NOMO-1 (cell line): Measurements from ENCODE around the gene AGAP3.
"Not testable (repeated sequence)": the region's sequence is repeated elsewhere in the genome, so short reads cannot be mapped to it uniquely, and the experiment has no call there.

ENCODE experiments used
- DNase-seq, 2 experiments: peaks; one replicate each; lab custom pipeline; 2025; ENCODE audit not compliant: unreplicated experiment in 2 of 2; lab: John Stamatoyannopoulos, UW

AGAP3 gene

DNA sequence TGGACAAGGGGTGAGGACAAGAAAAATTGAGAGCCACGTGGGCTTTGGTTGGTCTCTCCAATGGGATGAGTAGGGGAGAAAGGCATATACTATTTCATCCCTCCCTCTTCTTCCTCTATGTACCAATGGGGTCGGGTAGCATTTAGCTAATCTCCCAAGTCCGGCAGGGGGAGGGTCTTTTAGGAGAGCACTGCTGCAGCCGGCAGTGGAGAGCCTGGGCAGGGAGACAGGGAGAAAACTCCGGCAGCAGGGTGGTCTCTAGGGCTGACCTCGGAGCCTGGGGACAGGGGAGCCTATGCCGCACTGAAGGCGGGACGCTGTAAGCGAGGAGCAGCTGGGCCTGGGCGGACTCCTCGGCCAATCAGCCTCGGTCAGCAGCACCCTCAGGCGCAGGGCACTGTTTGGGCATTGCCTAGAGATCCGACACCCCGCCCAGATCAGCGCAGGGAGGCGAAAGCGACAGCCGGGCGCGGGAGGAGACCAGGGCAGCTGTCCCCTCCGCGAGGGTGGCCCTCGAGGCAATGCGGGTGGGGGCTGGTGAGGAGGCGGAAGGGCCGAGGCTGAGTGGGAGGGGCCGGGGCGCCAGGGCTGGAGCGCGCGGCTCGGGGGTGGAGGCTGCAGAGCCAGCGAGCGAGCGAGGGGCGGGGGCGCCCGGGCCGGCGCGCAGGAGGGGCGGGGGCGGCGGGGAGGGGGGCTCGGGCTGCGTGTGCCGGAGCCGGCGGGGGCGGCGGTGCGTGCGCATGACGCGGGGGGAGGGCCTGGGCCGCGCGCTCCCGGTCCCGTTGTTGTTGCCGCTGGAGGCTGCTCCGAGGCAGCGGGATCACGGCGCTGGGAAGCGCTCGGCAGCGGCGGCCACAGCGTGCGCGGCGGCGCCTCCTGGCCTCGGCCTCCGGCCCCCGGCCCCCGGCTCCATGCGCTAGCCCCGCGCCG lies at the start of gene AGAP3:
TSS of gene AGAP3 (plus strand) at position 785 of the 930 bp plus-strand sequence. CDS start 267 bp downstream, outside the sequence.
- DNase-seq: peak; percentile 22 to 27

DNA sequence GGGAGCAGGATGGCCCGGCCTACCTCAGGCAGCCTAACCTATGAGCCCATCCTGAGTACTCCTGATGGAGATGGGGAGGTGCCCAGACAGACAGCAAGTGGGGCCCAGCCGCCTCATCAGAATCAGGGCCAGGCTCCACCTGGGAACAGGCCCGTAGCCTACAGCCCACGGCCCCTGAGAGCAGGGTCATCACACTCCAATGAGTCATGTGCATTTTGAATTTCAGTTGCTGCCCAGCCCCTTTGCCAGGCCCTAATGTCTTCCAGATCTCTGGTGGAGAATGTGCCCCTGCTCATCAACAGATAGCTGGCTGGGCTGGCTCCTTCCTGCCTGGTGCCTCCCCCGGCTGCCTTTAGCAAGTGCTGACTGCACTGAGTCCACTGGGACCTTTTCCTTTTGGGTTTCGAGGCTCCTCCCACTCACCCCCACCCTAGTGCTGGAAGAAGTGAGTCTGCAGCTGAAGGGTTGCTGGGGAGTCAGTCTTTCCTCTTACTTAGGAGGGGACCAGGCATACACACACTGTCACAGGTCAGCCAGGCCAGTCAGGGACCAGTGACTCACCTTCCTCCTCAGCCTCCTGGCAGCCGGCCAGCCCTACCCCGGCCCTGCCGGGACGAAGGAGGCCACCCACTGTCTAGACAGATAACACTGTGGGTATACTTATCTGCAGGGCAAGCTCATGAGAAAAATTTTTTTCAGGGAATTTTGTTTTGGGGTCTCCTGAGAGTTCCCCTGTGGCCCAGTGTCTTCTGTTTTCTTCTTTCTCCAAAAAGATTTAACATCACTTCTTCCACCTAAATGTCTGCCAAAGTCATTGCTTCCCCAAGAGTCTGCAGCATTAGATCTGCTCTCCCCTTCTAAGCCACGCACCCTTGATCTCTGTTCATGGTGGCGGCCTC lies 47.1 kb upstream of the AGAP3 start:
- peak in 1 of 2 experiments; percentile 22 for DNase-seq

DNA sequence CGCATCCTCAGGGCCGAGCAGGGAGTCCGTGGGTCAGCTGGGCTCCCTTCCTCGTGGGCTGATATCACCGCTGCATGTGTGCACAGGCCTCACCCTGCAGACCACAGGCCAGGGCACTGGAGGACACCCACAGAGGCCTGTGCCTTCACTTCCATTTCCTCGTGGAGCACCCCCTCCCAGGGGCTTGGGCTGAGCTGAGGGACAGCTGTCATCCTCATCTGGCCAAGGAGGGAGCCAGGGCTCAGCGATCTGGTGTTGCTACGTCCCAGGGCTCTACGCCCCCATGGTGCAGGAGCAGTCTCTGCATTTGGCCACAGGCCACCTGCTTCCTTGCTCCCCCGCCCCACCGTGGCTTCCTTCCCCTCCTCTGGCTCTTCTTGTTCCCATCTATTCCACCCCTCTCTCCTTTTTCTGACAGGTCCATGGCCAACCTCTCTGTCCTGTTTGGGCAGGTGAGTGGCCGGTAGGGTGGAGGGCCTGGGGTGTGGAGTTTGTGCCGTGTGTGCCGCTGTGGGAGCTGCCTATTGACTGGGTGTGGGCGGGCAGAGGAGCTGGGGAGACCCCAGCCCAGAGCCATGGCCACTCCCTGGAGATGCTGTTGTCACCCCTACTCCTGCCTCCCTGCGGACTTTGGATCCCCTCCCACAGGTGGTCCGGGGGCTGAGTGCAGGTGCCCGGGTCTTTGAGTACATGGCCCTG lies 46.3 kb upstream of the AGAP3 start:
- DNase-seq: no peak

DNA sequence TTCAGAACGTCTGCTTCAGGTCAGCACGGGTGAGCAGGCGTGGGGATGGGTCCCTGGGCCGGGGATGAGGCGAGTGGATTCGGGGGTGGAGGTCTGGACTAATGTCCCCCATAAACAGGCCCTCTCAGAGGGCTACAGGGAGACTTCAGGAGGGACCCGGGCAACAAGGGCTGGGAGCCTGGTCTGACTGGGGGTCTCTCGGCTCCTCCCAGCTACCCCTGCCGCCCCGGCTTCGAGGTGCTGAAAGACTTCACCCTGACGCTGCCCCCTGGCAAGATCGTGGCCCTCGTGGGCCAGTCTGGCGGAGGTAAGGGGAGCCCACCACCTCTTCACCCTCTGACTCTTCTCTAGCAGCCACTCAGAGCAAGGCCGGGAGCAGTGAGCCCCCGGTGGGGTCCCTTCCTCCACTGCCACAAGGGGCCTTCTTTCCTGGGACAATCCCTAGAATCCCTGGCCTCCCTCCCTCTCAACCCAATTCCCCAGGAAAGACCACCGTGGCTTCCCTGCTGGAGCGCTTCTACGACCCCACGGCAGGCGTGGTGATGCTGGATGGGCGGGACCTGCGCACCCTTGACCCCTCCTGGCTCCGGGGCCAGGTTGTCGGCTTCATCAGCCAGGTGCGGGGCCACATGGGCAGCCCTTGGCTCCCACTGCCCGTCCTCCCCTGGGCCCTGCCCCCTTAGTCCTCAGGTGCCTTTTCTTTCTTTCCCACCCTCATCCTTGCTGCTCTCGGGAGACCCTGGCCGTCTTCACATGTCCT lies 45.5 kb upstream of the AGAP3 start:
- DNase-seq: no peak

DNA sequence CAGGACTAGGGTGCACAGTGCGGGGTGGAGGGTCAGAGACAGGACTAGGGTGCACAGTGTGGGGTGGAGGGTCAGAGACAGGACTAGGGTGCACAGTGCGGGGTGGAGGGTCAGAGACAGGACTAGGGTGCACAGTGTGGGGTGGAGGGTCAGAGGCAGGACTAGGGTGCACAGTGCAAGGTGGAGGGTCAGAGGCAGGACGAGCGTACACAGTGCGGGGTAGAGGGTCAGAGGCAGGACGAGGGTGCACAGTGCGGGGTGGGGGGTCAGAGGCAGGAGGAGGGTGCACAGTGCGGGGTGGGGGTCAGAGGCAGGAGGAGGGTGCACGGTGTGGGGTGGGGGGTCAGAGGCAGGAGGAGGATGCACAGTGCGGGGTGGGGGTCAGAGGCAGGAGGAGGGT lies 42.8 kb upstream of the AGAP3 start:
- not testable (repeated sequence) for DNase-seq

DNA sequence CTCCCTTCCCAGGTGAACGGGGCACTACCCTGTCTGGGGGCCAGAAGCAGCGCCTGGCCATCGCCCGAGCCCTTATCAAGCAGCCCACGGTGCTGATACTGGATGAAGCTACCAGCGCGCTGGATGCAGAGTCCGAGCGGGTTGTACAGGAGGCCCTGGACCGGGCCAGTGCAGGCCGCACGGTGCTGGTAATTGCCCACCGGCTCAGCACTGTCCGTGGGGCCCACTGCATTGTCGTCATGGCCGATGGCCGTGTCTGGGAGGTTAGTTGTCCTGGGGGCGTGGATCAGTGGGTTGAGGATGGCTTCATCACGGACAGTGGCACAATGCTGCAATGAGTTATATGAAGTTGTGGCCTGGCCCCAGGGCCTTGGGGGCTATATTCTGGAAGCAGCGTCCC lies 42.3 kb upstream of the AGAP3 start:
- no peak for DNase-seq

DNA sequence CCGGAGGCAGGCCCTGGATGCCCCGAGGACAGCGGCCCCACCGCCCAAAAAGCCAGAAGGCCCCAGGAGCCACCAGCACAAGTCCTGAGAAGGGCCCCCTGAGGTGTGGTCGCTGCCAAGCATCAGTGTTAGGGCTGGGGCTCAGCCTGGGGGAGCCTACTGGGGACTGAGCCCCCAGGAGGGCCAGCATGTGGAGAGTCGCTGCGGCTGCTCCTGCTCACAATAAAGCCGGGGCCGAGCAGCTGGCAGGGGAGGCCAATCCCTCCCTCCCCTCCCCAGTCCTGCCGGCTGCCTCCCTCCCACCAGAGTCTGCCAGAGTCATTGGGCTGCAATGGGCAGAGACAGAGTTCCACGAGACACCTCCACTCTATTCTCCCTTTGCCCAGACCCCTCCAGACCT lies 41.0 kb upstream of the AGAP3 start:
- no peak for DNase-seq

DNA sequence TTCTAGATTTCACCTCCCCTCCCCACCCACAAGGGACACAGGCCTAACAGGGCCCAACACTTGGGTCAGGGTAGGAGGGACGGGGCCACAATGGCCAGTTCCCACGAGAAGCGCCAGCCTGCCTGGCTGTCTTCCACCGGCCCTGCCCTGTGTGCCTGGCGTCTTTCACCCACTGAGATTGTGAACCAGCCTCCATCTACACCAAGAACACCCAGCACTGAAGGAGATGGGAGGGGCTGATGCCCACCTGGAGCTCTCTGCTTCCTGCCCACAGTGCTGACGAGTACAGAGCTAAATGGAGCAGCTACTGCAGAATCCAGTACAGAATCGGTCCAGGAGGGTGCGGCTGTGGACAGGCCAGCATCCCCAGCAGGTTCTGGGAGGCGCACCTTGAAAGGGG lies 40.3 kb upstream of the AGAP3 start:
- no peak for DNase-seq

DNA sequence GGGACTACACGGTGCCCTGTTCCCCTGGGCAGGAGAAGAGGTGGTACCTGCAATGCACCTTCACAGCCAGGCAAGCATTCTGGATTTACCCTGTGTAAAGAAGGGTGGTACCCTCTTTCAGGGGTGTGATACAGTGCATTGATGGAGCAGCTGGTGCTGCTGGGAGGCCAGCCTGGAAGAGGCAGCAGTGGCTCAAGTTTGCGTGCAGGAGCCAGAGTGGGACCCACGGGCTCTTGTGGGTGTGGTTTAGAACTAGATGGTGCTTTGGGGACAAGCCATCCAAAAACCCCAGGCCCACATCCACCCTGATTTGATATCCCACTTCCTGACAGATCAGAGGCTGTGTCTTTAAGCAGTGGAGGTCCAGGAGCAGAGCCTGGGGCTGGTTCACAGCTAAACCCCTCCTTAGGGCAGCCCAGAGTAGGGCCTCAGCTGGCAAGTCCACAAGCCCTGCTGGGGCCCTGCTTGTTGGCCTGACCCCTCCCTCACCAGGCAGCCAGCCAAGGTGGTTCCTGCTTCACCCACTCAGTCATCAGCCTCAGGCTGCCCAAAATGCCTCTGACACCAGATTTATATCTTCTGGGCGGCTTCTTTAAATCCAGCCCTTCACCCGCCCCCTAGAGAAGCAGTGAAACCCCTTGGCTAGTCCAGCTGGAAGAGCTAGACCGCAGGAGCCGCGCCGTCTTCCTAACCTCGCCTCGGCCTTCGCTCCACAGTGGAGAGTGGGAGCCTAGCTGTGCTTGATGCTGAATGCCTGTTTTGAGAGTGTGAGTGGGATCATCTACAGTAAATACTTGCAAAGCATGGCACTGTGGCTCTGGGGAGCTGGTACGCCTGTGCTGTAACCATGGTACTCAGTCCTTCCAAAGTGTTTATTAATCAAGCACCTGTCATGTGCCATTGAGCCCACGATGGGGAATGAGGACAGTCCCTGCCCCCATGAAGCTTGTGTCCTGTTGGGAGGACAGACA lies 39.4 kb upstream of the AGAP3 start:
- no peak for DNase-seq

DNA sequence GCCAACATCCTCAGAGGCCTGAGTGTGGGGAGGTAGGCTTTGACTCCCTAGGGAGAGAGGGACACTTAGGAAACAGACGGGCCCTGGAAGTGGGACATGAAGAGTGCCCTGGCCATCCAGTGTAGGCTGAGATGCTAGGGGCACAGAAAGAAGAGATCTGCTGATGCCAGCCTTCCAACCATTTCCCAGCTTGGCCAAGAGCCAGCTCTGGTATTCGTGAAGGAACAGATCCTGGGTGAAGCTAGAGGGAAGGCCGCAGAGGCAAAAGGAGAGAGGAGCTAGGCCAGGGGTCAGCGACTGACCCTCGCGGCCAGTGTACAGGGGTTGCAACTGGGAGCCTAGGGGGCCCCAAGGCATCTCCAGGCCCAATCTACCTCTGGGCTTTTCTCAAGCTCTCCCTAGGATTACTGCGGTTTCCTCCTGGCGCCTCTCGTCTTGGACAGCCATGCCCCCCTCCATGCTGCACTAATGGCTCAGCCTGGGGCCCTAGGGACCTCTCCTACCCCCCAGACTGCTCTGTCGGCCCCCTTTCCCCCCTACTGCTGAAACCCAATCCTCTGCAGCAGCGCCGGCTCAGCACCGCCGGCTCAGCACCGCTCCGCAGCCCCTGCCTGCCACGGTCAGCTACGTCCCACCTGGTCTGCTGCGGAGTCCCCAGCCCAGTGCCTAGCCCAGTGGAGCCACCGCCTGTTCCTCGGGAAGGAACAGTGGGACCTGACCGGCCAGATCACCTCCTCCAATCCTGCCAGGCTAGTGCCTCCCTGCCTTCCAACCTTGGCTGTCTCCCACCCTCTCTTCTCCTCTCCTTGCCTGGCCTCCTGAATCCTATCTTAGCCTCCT lies 38.1 kb upstream of the AGAP3 start, which contains the start of gene ASIC3:
TSS of gene ASIC3 (plus strand) at position 556 of the 840 bp plus-strand sequence. CDS start 355 bp downstream, outside the sequence.
- no peak for DNase-seq

DNA sequence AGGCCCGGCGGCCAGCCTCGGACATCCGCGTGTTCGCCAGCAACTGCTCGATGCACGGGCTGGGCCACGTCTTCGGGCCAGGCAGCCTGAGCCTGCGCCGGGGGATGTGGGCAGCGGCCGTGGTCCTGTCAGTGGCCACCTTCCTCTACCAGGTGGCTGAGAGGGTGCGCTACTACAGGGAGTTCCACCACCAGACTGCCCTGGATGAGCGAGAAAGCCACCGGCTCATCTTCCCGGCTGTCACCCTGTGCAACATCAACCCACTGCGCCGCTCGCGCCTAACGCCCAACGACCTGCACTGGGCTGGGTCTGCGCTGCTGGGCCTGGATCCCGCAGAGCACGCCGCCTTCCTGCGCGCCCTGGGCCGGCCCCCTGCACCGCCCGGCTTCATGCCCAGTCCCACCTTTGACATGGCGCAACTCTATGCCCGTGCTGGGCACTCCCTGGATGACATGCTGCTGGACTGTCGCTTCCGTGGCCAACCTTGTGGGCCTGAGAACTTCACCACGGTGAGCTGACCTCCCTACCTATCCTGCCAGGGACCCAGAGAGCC lies 37.3 kb upstream of the AGAP3 start:
- DNase-seq: no peak

DNA sequence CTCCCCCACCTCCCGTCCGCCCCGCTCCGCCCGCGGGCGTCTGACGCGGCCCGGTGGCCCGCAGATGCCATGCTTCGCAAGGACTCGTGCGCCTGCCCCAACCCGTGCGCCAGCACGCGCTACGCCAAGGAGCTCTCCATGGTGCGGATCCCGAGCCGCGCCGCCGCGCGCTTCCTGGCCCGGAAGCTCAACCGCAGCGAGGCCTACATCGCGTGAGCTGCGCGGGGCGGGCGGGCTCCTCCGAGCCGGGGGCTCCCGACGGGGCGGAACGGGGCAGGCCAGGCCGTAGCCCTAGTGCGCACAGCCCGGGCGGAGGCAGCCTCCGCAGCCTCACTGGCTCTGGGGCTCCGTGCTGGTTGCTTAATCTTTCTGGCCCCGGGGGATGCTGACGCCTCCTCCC lies 35.2 kb upstream of the AGAP3 start:
- peak; percentile 9 to 16 for DNase-seq

DNA sequence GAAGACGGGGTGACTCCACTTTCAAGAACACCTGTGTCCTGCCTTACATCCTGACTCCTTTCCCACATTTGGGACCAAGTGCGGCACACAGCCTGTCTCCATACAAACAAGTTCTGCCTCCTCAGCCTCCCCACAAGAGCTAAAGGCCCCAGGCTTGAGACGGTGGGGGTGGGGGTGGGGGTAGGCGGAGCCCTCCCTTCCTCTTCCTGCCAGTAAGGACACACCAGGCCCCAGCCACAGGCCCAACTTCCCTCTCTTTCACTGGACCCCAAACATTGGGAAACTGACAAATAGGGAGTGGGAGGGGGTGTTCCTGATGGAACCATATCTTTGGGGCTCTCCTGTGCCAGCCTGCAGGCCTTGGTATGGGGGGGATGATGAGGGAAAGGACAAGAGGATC lies 33.2 kb upstream of the AGAP3 start:
- DNase-seq: no peak

DNA sequence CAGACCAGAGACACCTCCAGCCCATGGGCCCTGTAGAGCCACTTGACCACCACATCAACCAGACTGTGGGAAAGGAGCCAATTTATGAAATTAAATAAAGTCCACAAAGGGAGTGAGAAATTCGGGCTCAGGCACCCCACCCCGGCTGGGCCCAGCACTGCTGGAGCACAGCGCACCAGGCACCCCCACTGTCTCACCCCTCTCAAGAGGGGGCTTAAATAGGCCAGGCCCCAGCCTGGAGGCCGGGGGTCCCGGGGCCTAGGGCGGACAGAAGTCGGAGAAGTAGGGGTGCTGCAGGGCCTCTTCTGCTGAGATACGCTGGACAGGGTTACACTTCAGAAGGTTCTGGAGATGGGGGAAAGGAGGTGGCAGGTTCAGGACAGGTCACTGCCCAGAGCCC lies 32.5 kb upstream of the AGAP3 start:
- DNase-seq: no peak

DNA sequence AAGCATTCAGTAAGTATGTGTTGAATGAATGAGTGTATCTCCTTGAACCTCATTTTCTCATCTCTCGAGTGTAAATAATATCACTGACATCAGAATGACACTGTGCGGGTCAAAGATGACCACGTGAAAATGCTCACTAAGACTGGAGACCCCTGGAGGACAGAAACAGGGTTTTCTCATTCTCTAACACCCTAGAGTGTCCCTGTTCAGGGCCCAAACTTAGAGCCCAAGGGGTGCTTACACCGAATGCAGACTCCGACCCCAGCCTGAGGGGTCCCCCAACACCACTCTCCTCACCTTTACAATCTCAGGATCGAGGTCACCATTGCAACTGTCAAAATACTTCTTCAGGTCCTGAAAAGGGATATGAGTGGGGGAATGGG lies 30.0 kb upstream of the AGAP3 start:
- no peak for DNase-seq

DNA sequence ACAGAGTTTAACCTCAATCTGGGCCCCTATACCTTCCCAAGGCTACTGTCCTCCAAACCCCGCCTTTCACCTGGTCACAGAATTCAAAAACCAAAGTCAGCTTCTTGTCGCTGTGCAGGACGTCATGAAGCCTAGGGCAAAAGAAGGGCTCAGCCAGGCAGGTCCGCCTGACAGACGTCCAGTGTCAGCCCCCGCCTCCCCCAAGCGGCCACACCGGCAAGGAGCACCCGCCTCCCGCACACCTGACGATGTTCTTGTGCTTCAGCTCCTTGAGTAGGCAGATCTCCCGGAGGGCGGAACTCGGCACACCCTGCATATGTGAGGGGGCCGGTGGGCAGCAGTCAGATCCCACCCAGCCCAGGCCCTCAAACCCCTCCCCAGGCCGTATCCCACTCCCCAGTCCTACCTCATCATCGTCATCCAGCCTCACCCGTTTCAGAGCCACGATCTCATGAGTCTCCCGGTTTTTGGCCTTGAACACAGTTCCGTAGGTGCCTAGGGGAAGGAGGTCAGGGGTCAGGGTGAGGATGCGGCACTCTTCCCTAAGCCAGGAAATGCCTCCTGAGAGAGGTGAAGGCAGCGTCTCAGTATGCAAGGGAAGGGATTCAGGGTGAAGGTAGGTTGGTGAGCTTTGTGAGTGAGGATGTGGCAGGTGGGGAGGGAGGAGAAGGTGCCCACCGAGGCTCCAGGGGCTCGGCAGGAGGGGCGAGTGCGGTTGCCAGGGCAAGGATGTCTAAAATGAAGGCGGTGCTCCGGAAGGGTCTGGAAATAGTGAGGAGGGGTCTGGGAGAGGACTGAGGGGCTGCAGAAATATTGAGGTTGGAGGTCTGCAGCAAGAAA lies 29.4 kb upstream of the AGAP3 start:
- no peak for DNase-seq

DNA sequence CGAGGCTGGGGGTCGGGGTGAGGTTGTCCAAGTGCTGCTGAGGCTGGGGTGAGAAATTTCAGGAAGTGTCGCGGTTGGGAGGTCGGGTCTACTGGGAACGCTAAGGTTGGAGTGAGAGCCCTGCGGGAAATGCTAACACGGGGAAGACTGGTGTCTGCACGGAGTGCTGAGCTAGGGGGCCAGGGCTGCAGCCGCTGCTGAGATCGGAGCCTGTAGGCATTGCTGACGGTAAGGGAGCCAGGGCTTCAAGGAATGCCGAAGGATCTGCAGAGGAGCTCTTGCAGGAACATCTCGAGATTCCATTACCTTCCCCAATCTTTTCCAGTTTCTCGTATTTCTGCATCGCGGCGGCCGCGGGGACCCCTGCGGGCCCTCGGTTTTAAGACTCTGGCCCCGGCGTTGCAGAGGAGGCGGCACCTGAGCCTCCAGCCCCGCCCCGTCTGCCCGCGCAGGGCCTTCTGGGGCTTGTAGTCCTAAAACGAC lies 28.7 kb upstream of the AGAP3 start, which contains the start of gene CDK5:
TSS of gene CDK5 (minus strand) at position 392 of the 483 bp plus-strand sequence. CDS start at position 343, 49 bp downstream.
- DNase-seq: no peak
